Activated T-helper 2 cell treated with anti-CD3 and anti-CD28 coated beads, Interferon-gamma antibody, Interleukin-2, Interleukin-4, amounts not matched to agents 10 μg/mL and 5 μg/mL and 100 μg/mL, durations not matched to agents 14 hours and 24 hours and 36 hours (primary cell): ENCODE measurements around the gene CREB3L2. TPM values are rescaled to one million over a fixed set of nuclear protein-coding genes. Genes with fewer than 3 reads are reported as not detected.

Experiments
- DNase-seq: peaks from one replicate; pipeline ENCODE4 v3.0.0; 2021; ENCODE audit warnings: low spot score
- H3K27ac Mint-ChIP-seq: one replicate; pipeline ENCODE4 v1.8.0; 2021; ENCODE audit warnings: mixed read lengths
- H3K27me3 Mint-ChIP-seq: one replicate; pipeline ENCODE4 v1.8.0; 2021; ENCODE audit warnings: low read depth, mixed read lengths
- H3K36me3 Mint-ChIP-seq: one replicate; pipeline ENCODE4 v1.8.0; 2021; ENCODE audit warnings: low read depth, mixed read lengths
- H3K4me1 Mint-ChIP-seq: one replicate; pipeline ENCODE4 v1.8.0; 2021; ENCODE audit warnings: low read depth, mixed read lengths
- H3K4me3 Mint-ChIP-seq: one replicate; pipeline ENCODE4 v1.8.0; 2021; ENCODE audit warnings: low read depth, mild to moderate bottlenecking, moderate library complexity, mixed read lengths
- H3K9me3 Mint-ChIP-seq: one replicate; pipeline ENCODE4 v1.8.0; 2021; ENCODE audit warnings: mixed read lengths
- intact Hi-C: fragments of 100-400 bp; cut with micrococcal nuclease; formaldehyde crosslinking; loops from one replicate; pipeline ENCODE4 v1.15.1; 2023
- total RNA-seq: library from RNA; stranded (reverse); gene quantifications from 2 replicates; pipeline ENCODE4 v1.2.3, GENCODE V29; 2022

CREB3L2 gene
- total RNA-seq, 1 donor from 2014 or later: 58.6 TPM

- Mint-ChIP-seq H3K9me3 (peaks cover 15% of the 10 kb centered on the region), H3K27ac (no peak overlapping the region), H3K27me3 (peaks cover 2% of the 10 kb centered on the region), H3K4me3 (no peak overlapping the region), H3K36me3 (no peaks in the 10 kb centered on the region), H3K4me1 (no peaks in the 10 kb centered on the region)
- intact Hi-C loops: no loop called here
- DNase-seq: no peak
These were observed 173.4 kb downstream of the CREB3L2 start for GRCh38 chr7:137828456-137828855.

GRCh38 chr7:137825489-137825888, 176.4 kb downstream of the CREB3L2 start:
- Mint-ChIP-seq H3K36me3 (no peaks in the 10 kb centered on the region), H3K27me3 (peaks cover 11% of the 10 kb centered on the region), H3K4me3 (no peak overlapping the region), H3K4me1 (no peaks in the 10 kb centered on the region), H3K27ac (no peak overlapping the region), H3K9me3 (no peaks in the 10 kb centered on the region)
- intact Hi-C loops: no loop called here
- no peak for DNase-seq

Other genes with a start within 250 kb of the CREB3L2 start
- gene DGKI, start 155.1 kb downstream of the CREB3L2 start, total RNA-seq: 2.8 and 3.9 TPM in 2 replicates
- not detected in 2 replicates for gene AKR1D1, start 74.4 kb upstream of the CREB3L2 start, total RNA-seq